HG02840 (cell line): ENCODE data around the gene SOX13.

Experiments used
- ATAC-seq: cut with Tn5 transposase; IDR thresholded peaks from one replicate; pipeline ENCODE4 v1.9.1; 2021; ENCODE audit warnings: mild to moderate bottlenecking, moderate library complexity, moderate number of reproducible peaks; ENCODE audit not compliant: unreplicated experiment, low FRiP score

SOX13 gene

DNA sequence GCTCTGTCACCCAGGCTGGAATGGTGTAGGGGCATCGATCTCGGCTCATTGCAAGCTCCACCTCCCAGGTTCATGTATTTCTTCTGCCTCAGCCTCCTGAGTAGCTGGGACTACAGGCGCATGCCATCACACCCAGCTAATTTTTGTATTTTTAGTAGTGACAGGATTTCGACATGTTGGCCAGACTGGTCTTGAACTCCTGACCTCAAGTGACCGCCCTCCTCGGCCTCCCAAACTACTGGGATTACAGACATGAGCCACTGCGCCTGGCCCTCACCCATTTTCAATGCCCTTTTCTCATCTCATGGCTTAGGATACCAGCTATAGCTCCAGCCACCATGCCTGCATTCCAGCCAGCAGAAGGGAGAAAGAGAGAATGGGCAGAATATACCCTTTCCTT lies 12.9 kb upstream of the SOX13 start:
- ATAC-seq: no peak

GRCh38 chr1:204062106-204062505 lies 10.8 kb upstream of the SOX13 start:
- ATAC-seq: no peak

- no peak for ATAC-seq
These were observed 7.5 kb upstream of the SOX13 start for GRCh38 chr1:204065174-204065985.

- no peak for ATAC-seq
These were observed 7.0 kb upstream of the SOX13 start for GRCh38 chr1:204065986-204066300.

DNA sequence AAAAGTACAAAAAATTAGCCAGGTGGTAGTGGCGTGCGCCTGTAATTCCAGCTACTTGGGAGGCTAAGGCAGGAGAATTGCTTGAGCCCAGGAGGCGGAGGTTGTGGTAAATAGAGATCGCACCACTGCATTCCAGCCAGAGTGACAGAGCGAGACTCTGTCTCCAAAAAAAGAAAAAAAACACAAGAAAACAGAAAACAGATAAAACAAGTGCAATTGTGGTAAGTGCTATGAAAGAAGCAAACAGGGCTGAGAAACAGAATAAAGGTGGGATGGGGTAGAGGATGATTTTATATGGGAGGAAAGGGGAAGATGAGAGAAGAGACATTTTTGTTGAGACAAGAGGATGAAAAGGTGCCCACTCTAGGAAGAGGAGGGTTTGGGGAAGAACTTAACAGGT lies 5.0 kb upstream of the SOX13 start:
- ATAC-seq: no peak

- ATAC-seq: no peak
These were observed 3.0 kb upstream of the SOX13 start for GRCh38 chr1:204069887-204070286.

DNA sequence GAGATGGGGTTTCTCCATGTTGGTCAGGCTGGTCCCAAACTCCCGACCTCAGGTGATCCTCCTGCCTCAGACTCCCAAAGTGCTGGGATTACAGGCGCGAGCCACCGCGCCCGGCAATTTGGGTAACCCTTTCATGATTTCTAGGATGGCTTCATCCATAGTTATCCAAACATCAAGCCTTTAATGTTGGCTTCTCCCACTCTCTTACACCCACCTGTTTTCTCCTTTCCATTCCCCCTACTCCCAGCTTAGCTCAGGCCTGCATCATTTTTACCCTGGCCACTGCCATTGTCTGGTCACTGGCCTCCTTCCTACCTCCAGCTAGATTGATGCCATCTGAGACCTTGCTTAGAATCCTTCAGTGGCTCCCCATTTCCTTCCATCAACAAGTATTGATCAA lies 2.0 kb upstream of the SOX13 start:
- no peak for ATAC-seq

DNA sequence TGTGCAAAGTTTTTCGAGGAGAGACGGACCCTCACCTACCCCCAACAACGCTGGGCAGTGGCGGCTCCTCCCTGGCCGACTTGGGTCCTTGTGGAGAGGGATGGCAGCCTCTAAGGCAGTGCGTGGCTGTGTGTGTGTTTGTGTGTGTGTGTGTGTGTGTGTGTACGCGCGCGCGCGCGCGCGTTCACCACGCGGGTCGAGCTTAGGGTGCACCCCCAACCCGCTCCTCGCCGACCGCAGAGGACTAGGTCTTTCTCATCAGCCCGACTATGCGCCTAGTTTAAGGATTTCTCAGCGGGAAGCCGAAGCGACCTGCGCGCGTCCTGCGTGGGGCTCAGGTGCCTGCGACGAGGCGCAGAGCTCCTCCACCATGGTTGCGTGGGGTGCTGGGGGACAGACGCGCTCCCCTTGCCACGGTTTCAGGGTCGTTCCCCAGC lies 940 bp downstream of the SOX13 start:
- no peak for ATAC-seq

- ATAC-seq: no peak
These were observed 1.6 kb downstream of the SOX13 start for GRCh38 chr1:204074274-204075138.

DNA sequence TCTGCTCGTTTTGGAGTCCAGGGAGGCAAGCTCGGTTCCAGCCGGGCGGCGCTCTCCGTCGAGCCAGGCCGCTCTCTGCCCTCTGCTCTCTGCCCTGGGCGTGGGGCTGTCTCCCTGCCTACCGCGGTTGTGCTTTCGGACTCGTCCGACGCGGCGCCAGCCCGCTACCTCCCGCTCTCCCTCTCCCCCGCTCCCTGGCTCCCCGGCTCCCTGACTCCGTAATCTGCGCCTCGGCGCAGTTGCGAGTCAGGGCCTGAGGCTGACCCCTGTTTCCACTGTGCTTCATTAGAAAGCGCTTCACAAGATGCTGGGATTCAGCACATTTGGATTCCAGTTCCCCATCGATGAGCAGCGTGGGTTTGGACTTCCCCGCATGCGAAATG lies 2.2 kb downstream of the SOX13 start:
- no peak for ATAC-seq

DNA sequence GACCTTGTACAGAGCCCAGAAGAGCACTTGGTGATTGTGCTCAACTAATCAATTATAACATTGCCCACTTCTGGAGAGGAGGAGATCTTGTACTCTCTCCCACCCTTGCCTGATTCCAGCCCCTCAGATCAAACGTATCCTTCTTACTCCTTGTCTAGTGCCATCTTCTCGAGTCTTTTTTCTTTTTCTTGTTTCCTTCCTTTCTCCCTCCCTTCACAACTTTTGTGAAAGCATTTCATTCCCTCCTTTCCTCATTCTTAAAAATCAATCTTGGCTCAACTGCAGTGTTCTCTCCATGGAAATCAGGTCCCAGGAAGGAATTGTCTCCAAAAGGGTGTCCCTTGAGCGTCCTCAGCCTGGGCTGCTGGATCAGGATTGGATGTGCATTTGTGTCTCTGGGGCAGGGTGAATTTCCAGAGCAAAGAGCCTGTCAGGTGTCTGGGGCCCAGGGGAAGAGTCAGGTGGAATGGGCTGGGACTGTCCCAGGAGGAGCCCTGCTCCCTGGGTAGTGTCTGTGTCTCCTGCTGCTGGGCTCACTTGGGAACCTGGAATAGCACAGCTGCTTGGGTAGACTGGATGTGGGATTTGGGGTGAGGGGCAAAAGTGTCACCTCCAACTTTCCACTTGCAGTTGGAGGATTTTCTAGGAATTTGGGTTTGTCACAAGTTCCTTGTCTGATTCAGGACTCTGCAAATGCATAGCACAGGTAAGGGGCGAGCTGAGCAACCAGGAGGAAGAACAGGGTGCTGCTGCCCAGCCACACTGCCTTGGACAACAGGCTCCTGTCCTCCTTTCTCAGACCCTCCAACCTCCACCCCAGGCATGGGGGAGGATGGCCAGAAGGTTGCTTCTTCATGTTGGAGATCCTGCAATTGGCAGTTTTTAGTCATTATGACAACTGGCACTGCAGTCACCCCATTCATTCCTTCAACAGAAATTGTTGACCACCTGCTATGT lies 3.3 kb downstream of the SOX13 start:
- ATAC-seq: no peak

DNA sequence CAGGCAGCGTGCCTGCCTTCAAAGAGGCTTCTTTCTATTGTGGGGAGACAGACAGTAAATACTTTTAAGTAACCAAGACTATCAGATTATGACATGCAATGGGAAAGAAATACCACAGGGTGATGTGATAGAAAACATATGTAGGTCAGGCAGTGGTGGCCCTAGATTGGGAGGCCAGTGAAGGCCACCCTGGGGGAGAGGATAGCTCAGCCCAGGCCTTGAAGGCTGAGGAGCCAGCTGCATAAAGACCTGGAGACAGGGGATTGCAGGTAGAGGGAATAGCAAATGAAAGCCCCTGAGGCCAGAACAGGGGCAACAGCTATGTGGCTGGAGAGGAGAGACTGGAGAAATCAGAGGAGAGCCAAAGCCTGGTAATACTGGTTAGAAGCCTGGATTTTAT lies 4.0 kb downstream of the SOX13 start:
- no peak for ATAC-seq

DNA sequence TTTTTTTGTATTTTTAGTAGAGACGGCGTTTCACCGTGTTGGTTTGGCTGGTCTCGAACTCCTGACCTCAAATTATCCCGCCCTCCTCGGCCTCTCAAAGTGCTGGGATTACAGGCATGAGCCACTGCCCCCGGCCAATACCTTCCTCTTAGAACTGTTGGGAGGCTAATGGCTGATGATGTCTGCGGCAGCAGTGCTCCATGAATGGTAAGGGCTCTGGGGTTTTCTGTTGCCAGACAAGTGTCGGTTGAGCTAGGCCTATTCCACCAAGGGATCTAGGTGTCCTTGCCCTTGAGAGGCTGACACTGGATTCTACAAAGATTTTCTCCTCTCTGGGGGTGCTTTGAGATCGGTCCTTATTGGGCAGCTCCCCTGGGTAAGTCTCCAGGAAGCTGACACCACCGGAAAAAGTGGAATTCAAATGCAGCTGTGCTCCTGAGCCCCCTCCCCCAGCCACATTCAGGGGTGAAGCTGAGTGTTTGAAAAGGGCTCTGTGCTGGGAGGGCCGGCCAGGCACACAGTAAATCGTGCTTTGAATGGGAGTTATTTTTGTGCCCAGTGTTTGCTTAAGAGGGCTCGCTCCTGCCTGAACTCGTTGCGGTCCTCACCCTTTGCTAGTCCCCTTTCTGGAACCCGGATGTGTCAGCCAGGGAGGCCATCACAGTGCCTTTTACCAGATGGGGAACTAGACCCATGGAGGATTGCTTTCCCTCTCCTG lies 5.2 kb downstream of the SOX13 start:
- ATAC-seq: no peak

DNA sequence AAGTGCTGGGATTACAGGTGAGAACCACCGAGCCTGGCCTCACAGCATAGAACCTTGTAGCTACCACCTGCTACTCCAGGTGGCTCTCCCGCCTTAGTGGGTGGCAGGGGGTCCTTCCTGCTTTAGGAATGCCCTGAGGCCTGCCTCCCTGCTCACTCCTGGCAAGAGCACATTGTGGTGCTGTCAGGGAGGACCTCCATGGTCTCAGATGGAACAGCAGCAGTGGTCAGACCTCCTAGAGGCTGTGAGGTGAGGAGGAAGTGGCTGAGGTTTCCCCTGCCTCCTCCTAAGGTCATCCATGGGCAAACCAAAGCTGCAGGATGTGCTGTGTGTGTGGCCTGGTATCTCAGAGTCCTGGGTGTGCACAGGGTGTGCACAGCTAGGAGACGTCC lies 6.7 kb downstream of the SOX13 start:
- no peak for ATAC-seq

GRCh38 chr1:204080163-204080903 lies 7.4 kb downstream of the SOX13 start:
- ATAC-seq: no peak

- no peak for ATAC-seq
These were observed 8.4 kb downstream of the SOX13 start for GRCh38 chr1:204081164-204081790.

GRCh38 chr1:204081791-204082513 lies 9.0 kb downstream of the SOX13 start:
- ATAC-seq: no peak

GRCh38 chr1:204083491-204083890 lies 10.6 kb downstream of the SOX13 start:
- ATAC-seq: no peak
